ENCODE data around the gene GGCX. TPM values are rescaled to one million over a fixed set of nuclear protein-coding genes. Genes with fewer than 3 reads are reported as not detected.

Gene GGCX
- total and polyA plus RNA-seq, 2 of the 13 experiments (the other 11 are each of a cell fraction or from before 2014, with no cell fraction given) = 72.5 to 103 TPM

DNA sequence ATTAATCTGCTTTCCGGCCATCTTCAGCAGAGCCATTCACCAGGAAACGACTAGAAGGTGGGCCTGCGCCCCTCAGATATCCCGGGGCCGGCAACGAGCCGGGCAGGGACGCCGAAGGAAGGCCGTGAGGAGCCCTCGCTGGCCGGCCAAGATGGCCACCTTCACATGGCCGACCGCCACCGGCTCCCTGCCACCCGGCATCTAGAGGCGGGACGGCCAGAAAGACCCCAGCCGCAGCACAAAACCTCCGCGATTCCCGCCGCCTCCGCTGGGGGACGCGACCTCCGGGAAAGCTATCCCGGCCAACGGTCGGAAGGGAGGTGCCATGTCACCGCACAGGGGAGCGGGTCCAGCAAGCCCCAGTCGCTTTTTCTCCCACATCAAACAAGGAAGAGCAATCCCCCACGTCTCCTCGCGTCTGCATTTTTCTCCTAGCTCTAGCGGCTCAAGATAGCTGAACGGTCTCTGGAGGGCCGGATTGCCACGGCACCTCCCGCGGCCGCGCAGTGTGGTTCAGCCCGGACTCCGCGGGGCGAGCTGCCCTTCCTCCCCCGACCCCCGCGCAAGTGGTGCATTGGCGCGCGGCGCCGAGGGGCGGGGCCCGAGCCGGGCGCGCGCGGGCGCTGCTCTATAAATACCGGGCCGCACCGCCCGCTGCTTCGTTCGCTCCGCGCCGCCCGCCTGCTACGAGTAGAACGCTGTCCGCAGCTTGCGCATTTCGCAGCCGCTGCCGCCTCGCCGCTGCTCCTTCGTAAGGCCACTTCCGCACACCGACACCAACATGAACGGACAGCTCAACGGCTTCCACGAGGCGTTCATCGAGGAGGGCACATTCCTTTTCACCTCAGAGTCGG, 22.6 kb downstream of the GGCX start, which contains the start of gene MAT2A (continued):
- TF ChIP-seq, protein P1, sequence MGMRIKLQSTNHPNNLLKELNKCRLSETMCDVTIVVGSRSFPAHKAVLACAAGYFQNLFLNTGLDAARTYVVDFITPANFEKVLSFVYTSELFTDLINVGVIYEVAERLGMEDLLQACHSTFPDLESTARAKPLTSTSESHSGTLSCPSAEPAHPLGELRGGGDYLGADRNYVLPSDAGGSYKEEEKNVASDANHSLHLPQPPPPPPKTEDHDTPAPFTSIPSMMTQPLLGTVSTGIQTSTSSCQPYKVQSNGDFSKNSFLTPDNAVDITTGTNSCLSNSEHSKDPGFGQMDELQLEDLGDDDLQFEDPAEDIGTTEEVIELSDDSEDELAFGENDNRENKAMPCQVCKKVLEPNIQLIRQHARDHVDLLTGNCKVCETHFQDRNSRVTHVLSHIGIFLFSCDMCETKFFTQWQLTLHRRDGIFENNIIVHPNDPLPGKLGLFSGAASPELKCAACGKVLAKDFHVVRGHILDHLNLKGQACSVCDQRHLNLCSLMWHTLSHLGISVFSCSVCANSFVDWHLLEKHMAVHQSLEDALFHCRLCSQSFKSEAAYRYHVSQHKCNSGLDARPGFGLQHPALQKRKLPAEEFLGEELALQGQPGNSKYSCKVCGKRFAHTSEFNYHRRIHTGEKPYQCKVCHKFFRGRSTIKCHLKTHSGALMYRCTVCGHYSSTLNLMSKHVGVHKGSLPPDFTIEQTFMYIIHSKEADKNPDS (CRISPR knock-in tag; IDR thresholded peaks at IDR 0.05) = no peak; the same call in none of the 2 replicates
- TF ChIP-seq ZMYM3 (CRISPR knock-in tag; IDR thresholded peaks at IDR 0.05) (no peak; the same call in 1 of the 2 replicates), RBM22 (optimal IDR thresholded peaks at IDR 0.05; ENCODE audit: low read length) (peak; percentile 95), ZC3H4 (CRISPR knock-in tag; IDR thresholded peaks at IDR 0.05; ENCODE audit: borderline replicate concordance) (peak; percentile 82; the same call in 1 of the 2 replicates), PBX2 (CRISPR knock-in tag; IDR thresholded peaks at IDR 0.05) (no peak), MIXL1 (CRISPR knock-in tag; IDR thresholded peaks at IDR 0.05) (no peak; the same call in none of the 2 replicates), ZBTB14 (CRISPR knock-in tag; IDR thresholded peaks at IDR 0.05) (peak; percentile 95), XBP1 (CRISPR knock-in tag; IDR thresholded peaks at IDR 0.05) (peak; percentile 56; the same call in 1 of the 2 replicates), CHCHD3 (CRISPR knock-in tag; IDR thresholded peaks at IDR 0.05) (peak; percentile 97), TCF7 (IDR thresholded peaks at IDR 0.05; ENCODE audit: low read depth) (no peak; the same call in 1 of the 2 replicates)
- TF ChIP-seq, protein P2, sequence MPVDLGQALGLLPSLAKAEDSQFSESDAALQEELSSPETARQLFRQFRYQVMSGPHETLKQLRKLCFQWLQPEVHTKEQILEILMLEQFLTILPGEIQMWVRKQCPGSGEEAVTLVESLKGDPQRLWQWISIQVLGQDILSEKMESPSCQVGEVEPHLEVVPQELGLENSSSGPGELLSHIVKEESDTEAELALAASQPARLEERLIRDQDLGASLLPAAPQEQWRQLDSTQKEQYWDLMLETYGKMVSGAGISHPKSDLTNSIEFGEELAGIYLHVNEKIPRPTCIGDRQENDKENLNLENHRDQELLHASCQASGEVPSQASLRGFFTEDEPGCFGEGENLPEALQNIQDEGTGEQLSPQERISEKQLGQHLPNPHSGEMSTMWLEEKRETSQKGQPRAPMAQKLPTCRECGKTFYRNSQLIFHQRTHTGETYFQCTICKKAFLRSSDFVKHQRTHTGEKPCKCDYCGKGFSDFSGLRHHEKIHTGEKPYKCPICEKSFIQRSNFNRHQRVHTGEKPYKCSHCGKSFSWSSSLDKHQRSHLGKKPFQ (CRISPR knock-in tag; IDR thresholded peaks at IDR 0.05; ENCODE audit: insufficient replicate concordance) = peak; percentile 94
- TF ChIP-seq, protein P3, sequence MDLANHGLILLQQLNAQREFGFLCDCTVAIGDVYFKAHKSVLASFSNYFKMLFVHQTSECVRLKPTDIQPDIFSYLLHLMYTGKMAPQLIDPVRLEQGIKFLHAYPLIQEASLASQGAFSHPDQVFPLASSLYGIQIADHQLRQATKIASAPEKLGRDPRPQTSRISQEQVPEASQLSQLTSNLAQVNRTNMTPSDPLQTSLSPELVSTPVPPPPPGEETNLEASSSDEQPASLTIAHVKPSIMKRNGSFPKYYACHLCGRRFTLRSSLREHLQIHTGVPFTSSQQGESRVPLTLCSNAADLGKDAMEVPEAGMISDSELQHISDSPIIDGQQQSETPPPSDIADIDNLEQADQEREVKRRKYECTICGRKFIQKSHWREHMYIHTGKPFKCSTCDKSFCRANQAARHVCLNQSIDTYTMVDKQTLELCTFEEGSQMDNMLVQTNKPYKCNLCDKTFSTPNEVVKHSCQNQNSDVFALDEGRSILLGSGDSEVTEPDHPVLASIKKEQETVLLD (CRISPR knock-in tag; IDR thresholded peaks at IDR 0.05; ENCODE audit: low read depth) = no peak
- TF ChIP-seq, protein P4, sequence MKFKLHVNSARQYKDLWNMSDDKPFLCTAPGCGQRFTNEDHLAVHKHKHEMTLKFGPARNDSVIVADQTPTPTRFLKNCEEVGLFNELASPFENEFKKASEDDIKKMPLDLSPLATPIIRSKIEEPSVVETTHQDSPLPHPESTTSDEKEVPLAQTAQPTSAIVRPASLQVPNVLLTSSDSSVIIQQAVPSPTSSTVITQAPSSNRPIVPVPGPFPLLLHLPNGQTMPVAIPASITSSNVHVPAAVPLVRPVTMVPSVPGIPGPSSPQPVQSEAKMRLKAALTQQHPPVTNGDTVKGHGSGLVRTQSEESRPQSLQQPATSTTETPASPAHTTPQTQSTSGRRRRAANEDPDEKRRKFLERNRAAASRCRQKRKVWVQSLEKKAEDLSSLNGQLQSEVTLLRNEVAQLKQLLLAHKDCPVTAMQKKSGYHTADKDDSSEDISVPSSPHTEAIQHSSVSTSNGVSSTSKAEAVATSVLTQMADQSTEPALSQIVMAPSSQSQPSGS (CRISPR knock-in tag; IDR thresholded peaks at IDR 0.05) = no peak; the same call in none of the 2 replicates
- TF ChIP-seq, protein P5, sequence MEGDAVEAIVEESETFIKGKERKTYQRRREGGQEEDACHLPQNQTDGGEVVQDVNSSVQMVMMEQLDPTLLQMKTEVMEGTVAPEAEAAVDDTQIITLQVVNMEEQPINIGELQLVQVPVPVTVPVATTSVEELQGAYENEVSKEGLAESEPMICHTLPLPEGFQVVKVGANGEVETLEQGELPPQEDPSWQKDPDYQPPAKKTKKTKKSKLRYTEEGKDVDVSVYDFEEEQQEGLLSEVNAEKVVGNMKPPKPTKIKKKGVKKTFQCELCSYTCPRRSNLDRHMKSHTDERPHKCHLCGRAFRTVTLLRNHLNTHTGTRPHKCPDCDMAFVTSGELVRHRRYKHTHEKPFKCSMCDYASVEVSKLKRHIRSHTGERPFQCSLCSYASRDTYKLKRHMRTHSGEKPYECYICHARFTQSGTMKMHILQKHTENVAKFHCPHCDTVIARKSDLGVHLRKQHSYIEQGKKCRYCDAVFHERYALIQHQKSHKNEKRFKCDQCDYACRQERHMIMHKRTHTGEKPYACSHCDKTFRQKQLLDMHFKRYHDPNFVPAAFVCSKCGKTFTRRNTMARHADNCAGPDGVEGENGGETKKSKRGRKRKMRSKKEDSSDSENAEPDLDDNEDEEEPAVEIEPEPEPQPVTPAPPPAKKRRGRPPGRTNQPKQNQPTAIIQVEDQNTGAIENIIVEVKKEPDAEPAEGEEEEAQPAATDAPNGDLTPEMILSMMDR (CRISPR knock-in tag; IDR thresholded peaks at IDR 0.05) = peak; percentile 97

Measured in HepG2 (cell line).